IgD-negative memory B cell (primary cell): Measurements from ENCODE around the gene OR8B12. TPM values are rescaled to one million over a fixed set of nuclear protein-coding genes. Genes with fewer than 3 reads are reported as not detected.
"Not testable (repeated sequence)": the region's sequence is repeated elsewhere in the genome, so short reads cannot be mapped to it uniquely, and the experiment has no call there.

ENCODE experiments used
- H3K27ac Mint-ChIP-seq, 3 donors: one replicate each; pipeline ENCODE4 v1.8.0; 2020 to 2022; ENCODE audit warnings: mild to moderate bottlenecking in 3 of 3, mixed read lengths in 3 of 3, moderate library complexity in 1 of 3
- H3K27me3 Mint-ChIP-seq: one replicate; pipeline ENCODE4 v1.8.0; 2021; ENCODE audit warnings: mixed read lengths
- H3K36me3 Mint-ChIP-seq: one replicate; pipeline ENCODE4 v1.8.0; 2020; ENCODE audit warnings: mild to moderate bottlenecking, mixed read lengths
- H3K4me1 Mint-ChIP-seq, 3 donors: one replicate each; pipeline ENCODE4 v1.8.0; 2020 to 2022; ENCODE audit warnings: mixed read lengths in 3 of 3, mild to moderate bottlenecking in 1 of 3
- H3K4me3 Mint-ChIP-seq, 4 donors: one replicate each; pipeline ENCODE4 v1.8.0; 2020 to 2022; ENCODE audit warnings: mild to moderate bottlenecking in 4 of 4, mixed read lengths in 4 of 4, moderate library complexity in 3 of 4
- H3K9me3 Mint-ChIP-seq, 3 donors: one replicate each; pipeline ENCODE4 v1.8.0; 2020 to 2021; ENCODE audit warnings: mixed read lengths in 3 of 3, mild to moderate bottlenecking in 1 of 3
- polyA plus RNA-seq: library from polyadenylated mRNA; unstranded; fragments of 300-500 nt; fragmentation: Illumina TruSeq; gene quantifications from one replicate; pipeline ENCODE4 v1.2.3, GENCODE V29; 2021

The OR8B12 gene
- polyA plus RNA-seq, 1 donor from 2014 or later: not detected

DNA sequence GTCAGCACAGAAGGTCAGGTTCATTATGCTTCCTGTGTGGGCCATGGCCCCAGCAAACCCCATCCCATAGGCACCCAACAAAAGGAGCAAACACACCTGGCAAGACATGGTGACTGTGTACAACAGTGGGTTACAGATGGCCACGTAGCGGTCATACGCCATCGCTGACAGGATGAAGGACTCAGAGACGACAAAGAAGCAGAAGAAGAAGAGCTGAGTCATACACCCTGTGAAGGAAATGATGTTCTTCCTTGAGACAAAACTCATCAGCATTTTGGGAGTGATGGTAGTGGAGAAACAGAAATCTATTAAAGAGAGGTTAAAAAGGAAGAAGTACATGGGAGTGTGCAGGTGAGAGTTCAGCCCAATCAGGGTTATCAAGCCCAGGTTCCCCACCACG lies 309 bp downstream of the OR8B12 start:
- H3K9me3 Mint-ChIP-seq: no peaks in the 10 kb centered on the region
- no peak overlapping the region for H3K4me3 Mint-ChIP-seq
- H3K4me1 Mint-ChIP-seq: no peaks in the 10 kb centered on the region
- no peaks in the 10 kb centered on the region for H3K36me3 Mint-ChIP-seq
- H3K27ac Mint-ChIP-seq: no peak overlapping the region
- H3K27me3 Mint-ChIP-seq: peaks cover 5% of the 10 kb centered on the region

GRCh38 chr11:124541204-124541603 lies 2.2 kb downstream of the OR8B12 start:
- Mint-ChIP-seq H3K4me1 (no peaks in the 10 kb centered on the region), H3K9me3 (no peaks in the 10 kb centered on the region), H3K27ac (no peak overlapping the region), H3K27me3 (peaks cover 10% of the 10 kb centered on the region), H3K4me3 (no peak overlapping the region), H3K36me3 (no peaks in the 10 kb centered on the region)

- H3K9me3 Mint-ChIP-seq: peaks cover 0 to 1% (median 0%) of the 10 kb centered on the region in 3 donors
- H3K36me3 Mint-ChIP-seq: no peaks in the 10 kb centered on the region
- H3K4me3 Mint-ChIP-seq: no peak overlapping the region
- H3K27ac Mint-ChIP-seq: no peak overlapping the region
- no peaks in the 10 kb centered on the region for H3K4me1 Mint-ChIP-seq
- H3K27me3 Mint-ChIP-seq: peaks cover 11% of the 10 kb centered on the region
Observed at GRCh38 chr11:124538019-124538418, 5.4 kb downstream of the OR8B12 start.

GRCh38 chr11:124536520-124536919 lies 6.9 kb downstream of the OR8B12 start:
- Mint-ChIP-seq H3K9me3 (peaks cover 0 to 1% (median 0%) of the 10 kb centered on the region in 3 donors), H3K4me1 (no peaks in the 10 kb centered on the region), H3K4me3 (no peak overlapping the region), H3K36me3 (no peaks in the 10 kb centered on the region), H3K27ac (no peak overlapping the region), H3K27me3 (peaks cover 11% of the 10 kb centered on the region)

DNA sequence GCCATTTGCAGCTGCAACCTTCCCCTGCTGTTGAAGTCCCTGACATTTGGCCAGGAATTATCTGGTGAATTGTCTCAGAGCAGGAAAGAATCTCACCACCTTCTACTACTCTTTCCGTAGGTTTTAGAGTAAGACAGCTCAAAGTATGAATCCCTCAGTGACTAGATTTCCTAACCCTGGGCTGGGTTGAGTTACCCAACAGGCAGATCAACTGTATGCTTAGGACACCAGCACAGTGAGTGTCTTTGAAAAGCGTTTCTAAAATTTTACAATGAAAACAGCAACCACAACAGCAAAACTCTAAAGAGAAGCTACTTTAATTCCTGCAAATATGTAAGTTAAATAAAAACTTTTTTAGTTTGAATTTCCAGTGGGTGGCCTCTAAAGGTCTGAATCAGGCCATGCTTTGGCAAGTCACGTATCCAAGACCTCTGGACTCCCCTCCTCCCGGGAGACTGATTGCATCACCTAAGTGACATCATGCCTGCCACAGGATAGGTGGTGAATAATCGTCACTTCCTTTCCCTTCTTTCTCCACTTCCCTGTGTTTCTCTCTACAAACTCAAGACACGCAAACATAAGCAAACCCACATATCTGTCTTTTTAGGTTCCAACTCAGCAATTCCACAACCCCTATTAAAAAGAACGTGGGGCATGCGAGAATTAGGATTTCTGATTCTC lies 7.8 kb downstream of the OR8B12 start:
- Mint-ChIP-seq H3K27me3 (peaks cover 9% of the 10 kb centered on the region), H3K9me3 (peaks cover 0 to 1% (median 0%) of the 10 kb centered on the region in 3 donors), H3K36me3 (no peaks in the 10 kb centered on the region), H3K27ac (peak overlapping the region in 1 of 3 donors; percentile 90), H3K4me1 (no peaks in the 10 kb centered on the region), H3K4me3 (no peak overlapping the region)

- Mint-ChIP-seq H3K4me3 (no peak overlapping the region), H3K36me3 (no peaks in the 10 kb centered on the region), H3K27me3 (peaks cover 9% of the 10 kb centered on the region), H3K27ac (peak overlapping the region in 1 of 3 donors; percentile 18), H3K4me1 (no peaks in the 10 kb centered on the region), H3K9me3 (peaks cover 0 to 1% (median 0%) of the 10 kb centered on the region in 3 donors)
Observed at GRCh38 chr11:124534051-124534450, 9.4 kb downstream of the OR8B12 start.

DNA sequence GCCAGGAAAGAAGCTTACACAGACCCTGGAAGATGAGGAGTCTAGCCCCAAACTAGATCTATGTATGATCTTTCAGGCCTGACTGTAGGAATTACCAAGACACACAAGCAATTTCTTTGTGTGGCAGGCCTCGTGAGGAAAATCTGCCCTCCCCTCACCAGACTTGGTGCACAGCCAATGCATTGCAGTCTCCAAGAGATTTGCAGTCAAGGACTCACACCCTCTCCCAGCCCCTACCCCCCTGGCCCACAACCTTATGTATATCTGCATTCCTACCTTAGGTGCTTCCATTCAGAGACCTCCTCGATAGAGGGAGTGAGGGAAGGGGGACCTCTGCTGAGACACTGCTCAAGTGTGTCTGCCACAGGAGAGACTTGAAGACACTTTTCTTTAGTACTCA lies 9.8 kb downstream of the OR8B12 start:
- H3K4me3 Mint-ChIP-seq: no peak overlapping the region
- no peaks in the 10 kb centered on the region for H3K4me1 Mint-ChIP-seq
- peaks cover 9% of the 10 kb centered on the region for H3K27me3 Mint-ChIP-seq
- peak overlapping the region in 1 of 3 donors; percentile 18 for H3K27ac Mint-ChIP-seq
- H3K36me3 Mint-ChIP-seq: no peaks in the 10 kb centered on the region
- H3K9me3 Mint-ChIP-seq: peaks cover 0 to 4% (median 1%) of the 10 kb centered on the region in 3 donors

DNA sequence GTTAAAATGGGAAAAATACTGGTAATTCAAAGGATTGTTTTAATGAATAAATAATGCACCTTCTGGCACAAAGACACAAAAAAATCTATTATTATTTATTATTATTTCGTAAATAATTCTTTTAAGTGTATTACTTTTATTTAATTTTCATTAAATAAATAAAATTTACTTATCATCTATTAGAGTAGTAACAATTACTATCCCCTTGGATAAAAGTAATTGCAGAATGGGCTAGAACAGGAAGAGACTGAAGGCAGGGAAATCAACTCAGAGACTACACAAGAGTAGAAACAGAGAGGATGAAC lies 23.0 kb downstream of the OR8B12 start:
- no peaks in the 10 kb centered on the region for H3K4me1 Mint-ChIP-seq
- H3K27ac Mint-ChIP-seq: no peak overlapping the region
- H3K4me3 Mint-ChIP-seq: no peak overlapping the region
- no peaks in the 10 kb centered on the region for H3K9me3 Mint-ChIP-seq
- no peaks in the 10 kb centered on the region for H3K36me3 Mint-ChIP-seq
- H3K27me3 Mint-ChIP-seq: no peaks in the 10 kb centered on the region

DNA sequence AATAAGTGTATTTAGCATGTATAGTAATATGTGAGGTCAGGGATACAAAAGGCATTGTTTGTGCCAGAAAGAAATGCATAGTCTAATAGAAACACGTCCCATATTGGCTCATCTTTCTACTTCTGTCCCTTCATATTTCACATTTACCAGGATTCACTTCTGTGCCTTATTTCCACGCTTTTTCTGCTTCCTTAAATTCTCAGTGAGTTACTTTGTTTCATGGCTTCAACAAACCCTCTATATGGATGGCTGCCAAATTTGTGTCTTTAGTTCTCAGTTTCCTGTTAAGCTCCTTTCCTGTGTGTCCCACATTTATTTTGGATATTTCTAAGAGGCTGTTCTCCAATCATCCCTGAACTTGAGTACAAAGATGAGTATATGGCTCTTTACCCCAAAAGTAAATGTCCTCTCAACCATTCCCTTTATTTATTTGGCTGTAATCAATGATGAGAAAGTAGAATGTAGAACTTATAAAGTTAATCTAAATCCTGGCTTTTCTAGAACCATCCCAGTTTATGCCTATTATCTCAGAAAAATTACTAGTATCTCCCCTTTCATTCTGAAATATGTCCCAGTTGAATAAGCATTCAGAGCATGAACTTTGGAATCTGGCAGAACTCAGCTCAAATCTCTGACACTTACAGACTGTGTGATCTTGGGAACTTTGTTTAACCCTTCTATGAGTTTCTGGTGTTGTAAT lies 23.5 kb downstream of the OR8B12 start:
- H3K27me3 Mint-ChIP-seq: no peaks in the 10 kb centered on the region
- H3K9me3 Mint-ChIP-seq: no peaks in the 10 kb centered on the region
- no peaks in the 10 kb centered on the region for H3K4me1 Mint-ChIP-seq
- H3K4me3 Mint-ChIP-seq: no peak overlapping the region
- H3K27ac Mint-ChIP-seq: no peak overlapping the region
- H3K36me3 Mint-ChIP-seq: no peaks in the 10 kb centered on the region

GRCh38 chr11:124518989-124519451 lies 24.4 kb downstream of the OR8B12 start:
- H3K9me3 Mint-ChIP-seq: no peaks in the 10 kb centered on the region
- H3K4me1 Mint-ChIP-seq: no peaks in the 10 kb centered on the region
- no peaks in the 10 kb centered on the region for H3K27me3 Mint-ChIP-seq
- no peaks in the 10 kb centered on the region for H3K36me3 Mint-ChIP-seq
- H3K27ac Mint-ChIP-seq: no peak overlapping the region
- H3K4me3 Mint-ChIP-seq: no peak overlapping the region

DNA sequence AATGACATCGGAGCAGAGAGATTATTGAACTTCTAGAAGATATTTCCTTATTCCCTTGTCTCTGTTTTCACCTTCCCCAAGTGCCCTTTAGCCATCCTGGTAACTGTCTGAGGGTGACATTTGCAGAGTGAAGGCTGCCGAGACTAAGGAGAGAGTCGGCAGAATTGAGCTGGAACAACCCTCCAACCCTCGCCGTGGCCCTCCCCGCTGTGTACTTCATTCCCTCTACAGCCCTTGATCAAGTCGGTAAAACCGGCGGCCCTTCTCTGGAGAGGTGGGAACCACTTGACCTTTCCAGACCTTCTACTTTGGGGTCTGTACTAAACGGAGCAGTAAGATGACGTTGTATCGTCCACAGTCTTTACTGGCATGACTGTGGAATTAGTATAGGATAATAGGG lies 26.1 kb downstream of the OR8B12 start:
- Mint-ChIP-seq H3K9me3 (no peaks in the 10 kb centered on the region), H3K36me3 (no peaks in the 10 kb centered on the region), H3K4me1 (no peaks in the 10 kb centered on the region), H3K27ac (no peak overlapping the region), H3K27me3 (no peaks in the 10 kb centered on the region), H3K4me3 (no peak overlapping the region)

DNA sequence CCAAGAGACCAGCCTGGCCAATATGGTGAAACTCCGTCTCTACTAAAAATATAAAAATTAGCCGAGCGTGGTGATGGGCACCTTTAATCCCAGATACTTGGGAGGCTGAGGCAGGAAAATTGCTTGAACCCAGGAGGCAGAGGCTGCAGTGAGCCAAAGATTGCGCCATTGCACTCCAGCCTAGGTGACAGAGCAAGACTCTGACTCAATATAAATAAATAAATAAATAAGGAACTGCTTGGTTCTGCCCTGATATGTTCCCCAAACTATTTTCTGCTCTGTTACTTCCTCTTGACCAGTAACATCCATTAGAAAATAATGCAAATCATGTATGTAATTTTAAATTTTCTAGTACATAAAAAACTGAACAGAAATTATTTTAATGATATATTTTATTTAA lies 28.8 kb downstream of the OR8B12 start:
- not testable (repeated sequence) for H3K4me3 Mint-ChIP-seq, H3K4me1 Mint-ChIP-seq, H3K9me3 Mint-ChIP-seq, H3K27ac Mint-ChIP-seq, H3K27me3 Mint-ChIP-seq, H3K36me3 Mint-ChIP-seq

DNA sequence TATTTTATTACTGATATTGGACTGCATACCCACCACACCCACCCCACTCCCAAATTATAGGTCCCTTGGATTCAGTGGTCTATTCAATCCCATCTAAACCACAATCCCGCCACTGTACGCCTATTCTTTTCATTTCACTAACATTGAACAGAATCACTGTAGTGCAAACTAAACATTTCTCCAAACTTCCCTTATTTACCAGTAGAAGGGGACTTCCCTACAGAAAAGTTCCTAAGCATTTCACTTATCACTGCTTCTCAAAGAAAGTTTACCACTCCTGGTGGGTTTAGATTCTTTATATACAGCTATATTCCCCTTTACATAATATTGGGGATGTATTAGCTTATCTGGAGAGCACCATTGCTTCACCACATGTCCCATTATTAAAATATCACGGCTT lies 29.3 kb downstream of the OR8B12 start:
- H3K27me3 Mint-ChIP-seq: peaks cover 4% of the 10 kb centered on the region
- H3K27ac Mint-ChIP-seq: no peak overlapping the region
- no peaks in the 10 kb centered on the region for H3K36me3 Mint-ChIP-seq
- H3K4me3 Mint-ChIP-seq: no peak overlapping the region
- peaks cover 0 to 4% (median 0%) of the 10 kb centered on the region in 3 donors for H3K9me3 Mint-ChIP-seq
- no peaks in the 10 kb centered on the region for H3K4me1 Mint-ChIP-seq

DNA sequence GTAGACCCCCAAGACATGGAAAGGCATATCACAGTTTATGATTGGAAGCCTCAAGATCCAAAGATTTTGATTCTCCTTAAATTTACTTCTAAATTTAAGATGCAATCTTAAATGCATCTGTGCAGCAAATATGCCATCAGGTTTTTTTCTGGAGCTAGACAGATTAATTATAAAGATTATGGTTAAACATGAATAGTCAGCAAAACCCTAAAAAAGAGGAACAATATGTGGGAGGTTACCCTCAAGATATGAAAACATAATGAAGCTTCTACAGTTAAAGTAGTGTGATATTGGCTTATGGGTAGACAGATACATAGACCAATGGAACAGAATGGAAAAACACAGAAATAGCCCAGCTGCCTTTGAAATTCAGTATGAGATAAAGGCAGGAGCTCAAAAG lies 31.7 kb downstream of the OR8B12 start:
- Mint-ChIP-seq H3K4me1 (peaks cover 0 to 2% (median 0%) of the 10 kb centered on the region in 3 donors), H3K36me3 (no peaks in the 10 kb centered on the region), H3K9me3 (peaks cover 0 to 14% (median 3%) of the 10 kb centered on the region in 3 donors)

DNA sequence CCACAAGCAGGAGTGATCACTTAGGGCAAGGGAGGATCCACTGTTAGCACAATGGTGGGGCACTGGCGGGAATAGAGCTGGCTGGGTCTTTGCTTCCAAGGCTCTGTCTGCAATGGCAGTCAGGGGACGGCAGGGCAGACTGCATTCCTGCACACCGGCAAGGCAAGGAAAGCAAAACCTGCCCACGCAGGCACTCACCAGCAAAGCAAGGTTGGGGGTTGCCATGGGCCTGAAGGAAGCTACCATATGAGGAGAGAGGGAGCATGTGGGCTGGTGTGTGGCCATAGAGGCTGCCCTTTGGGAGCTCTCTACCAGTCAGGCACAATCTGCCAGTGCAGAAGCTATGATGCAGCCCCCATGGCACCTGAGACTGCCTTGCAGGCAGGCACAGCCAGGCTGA lies 33.2 kb downstream of the OR8B12 start:
- H3K4me3 Mint-ChIP-seq: no peak overlapping the region
- H3K9me3 Mint-ChIP-seq: peaks cover 0 to 14% (median 3%) of the 10 kb centered on the region in 3 donors
- H3K36me3 Mint-ChIP-seq: no peaks in the 10 kb centered on the region
- peaks cover 0 to 2% (median 0%) of the 10 kb centered on the region in 3 donors for H3K4me1 Mint-ChIP-seq
- H3K27ac Mint-ChIP-seq: no peak overlapping the region
- peaks cover 4% of the 10 kb centered on the region for H3K27me3 Mint-ChIP-seq

More for the DNA sequence above, 31.7 kb downstream of the OR8B12 start:
- Mint-ChIP-seq H3K27ac (no peak overlapping the region), H3K27me3 (peaks cover 4% of the 10 kb centered on the region), H3K4me3 (no peak overlapping the region)

DNA sequence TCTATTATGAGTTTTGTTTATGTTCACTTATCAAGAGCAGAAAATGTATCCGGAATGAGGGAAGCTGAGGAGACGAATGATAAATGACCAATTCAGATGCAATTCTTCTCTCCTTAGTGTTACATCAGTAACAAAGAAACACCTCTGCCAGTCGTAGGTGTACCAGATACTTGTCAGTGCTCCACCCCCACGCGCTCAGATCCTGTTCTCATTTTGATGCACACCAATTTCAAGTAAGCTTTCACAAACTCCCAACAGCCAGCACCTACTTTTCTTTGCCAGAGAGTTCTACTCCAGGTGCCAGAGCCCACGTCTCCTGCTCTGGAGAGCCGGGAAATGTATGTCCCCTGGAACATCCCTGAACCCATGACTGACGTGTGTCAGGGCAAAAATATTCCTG lies 43.7 kb downstream of the OR8B12 start:
- Mint-ChIP-seq H3K27me3 (peaks cover 5% of the 10 kb centered on the region), H3K4me1 (no peaks in the 10 kb centered on the region), H3K9me3 (peaks cover 0 to 2% (median 0%) of the 10 kb centered on the region in 3 donors), H3K4me3 (no peak overlapping the region), H3K36me3 (no peaks in the 10 kb centered on the region), H3K27ac (no peak overlapping the region)
